RPMI7951 (cell line): ENCODE results near the gene ADAM8. TPM values are rescaled to one million over a fixed set of nuclear protein-coding genes. Genes with fewer than 3 reads are reported as not detected.
"Not testable (repeated sequence)": the region's sequence is repeated elsewhere in the genome, so short reads cannot be mapped to it uniquely, and the experiment has no call there.

Source experiments
- DNase-seq: peaks from one replicate; pipeline ENCODE4 v3.0.0-alpha.2; 2012; ENCODE audit warnings: low read depth
- total RNA-seq: library from RNA; depleted of rRNA; stranded (reverse); fragments of >200 nt; shearing (Covaris generic); gene quantifications from 2 replicates; pipeline ENCODE4 v1.2.3, GENCODE V29; 2014

The ADAM8 gene
- total RNA-seq, 1 experiment from 2014 or later: 3.8 TPM

DNA sequence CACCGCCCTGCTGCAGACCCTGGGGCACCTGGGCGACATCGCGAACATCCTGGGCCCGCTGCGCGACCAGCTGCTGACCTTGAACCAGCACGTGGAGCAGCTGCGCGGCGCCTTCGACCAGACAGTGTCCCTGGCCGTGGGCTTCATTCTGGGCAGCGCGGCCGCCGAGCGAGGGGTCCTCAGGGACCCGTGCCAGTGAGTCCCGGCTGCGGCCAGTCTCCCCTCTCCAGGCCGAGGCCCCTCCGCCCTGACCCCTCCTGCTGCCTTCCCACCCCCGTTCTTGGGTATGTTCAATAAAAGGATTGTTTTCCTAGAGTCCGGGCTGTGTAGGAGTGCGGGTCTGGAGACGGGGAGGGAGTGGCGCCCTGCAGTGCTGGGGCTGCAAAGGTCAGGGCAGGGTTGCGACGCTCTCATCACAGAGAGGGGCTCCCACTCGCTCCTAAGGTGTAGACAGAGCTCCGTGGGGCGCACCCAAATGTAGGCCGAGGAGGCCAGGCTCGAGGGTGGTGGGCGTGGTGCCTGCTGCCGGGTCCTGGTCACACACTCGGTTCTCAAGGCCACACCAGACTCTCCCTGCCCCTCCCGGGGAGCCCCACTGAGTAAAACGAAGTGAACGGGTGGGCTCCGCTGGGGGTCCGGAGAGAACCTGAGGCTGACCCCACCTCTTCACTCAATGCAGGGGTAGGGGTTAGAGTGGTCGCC lies 45.3 kb downstream of the ADAM8 start:
- no peak for DNase-seq

DNA sequence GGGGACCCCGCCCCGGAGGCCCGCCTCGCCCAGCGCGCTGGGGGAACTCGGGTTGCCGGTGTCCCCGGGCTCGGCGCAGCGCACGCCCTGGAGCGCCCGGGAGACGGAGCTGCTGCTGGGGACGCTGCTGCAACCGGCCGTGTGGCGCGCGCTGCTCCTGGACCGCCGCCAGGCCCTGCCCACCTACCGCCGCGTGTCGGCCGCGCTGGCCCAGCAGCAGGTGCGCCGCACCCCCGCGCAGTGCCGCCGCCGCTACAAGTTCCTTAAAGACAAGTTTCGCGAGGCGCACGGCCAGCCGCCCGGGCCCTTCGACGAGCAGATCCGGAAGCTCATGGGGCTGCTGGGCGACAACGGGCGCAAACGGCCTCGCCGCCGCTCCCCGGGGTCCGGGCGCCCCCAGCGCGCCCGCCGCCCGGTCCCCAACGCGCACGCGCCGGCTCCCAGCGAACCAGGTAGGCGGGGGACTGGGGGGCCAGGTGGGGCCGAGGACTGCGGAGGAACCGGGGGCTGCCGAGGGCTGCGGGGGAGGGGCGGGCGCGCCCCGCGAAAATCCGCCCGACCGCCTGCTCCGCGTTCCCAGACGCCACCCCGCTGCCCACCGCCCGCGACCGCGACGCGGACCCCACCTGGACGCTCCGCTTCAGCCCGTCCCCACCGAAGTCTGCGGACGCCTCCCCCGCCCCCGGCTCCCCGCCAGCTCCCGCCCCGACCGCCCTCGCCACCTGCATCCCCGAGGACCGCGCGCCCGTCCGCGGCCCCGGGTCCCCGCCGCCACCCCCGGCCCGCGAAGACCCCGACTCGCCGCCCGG lies 46.1 kb downstream of the ADAM8 start:
- DNase-seq: no peak

DNA sequence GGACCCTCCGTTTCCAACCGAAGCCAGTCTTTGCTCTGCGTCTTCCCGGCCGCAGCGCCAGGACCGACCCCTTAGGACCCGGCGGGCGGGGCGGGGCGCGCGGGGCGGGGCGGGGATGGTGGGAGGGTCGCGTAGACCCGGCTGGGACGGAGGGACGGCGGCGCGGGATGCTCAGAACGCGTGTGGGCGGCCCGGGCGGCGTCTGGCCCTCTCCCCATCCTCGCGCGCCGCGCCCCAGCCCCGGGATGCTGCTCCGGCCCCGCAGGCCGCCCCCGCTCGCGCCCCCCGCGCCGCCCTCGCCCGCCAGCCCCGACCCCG lies 46.7 kb downstream of the ADAM8 start, which contains the start of gene UTF1:
UTF1 (plus strand) TSS at position 174 of the 318 bp plus-strand sequence; CDS start at position 246, 72 bp downstream.
- DNase-seq: no peak

DNA sequence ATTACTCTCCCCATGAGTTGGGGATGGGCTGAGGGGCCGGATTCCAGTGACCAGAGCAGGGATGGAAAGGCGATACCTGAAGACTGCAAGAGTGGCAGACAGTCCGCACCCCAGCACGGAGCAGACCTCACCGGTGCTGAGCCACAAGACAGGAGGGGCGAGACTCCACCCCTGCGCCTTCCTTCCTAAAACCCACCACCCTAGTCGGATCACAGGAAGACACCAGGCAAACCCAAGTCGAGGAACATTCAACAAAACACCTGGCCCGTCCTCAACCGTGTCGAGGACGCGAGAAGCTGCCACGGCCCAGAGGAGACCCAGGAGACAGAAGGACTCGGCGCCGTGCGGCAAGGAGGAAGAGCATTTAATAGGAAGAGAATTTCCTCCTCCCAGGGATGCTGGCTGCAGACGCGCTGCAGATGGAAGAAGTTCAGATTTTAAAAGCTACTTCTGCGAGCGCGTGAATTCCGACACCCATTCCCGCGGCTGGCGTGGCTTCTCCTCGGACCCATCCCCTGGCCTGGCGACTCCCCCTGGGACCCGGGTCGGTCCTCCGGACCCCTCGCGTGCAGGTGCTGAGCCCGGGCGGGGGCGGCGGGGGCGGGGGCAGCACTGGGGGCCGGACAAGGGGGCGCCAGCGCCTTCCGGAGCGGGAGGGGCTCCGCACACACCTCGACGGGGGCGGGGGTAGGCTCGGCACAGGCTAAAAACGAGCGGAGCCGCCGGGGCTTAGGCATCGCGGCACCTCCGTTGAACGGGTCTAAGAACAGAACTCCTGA lies 47.2 kb downstream of the ADAM8 start:
- no peak for DNase-seq

DNA sequence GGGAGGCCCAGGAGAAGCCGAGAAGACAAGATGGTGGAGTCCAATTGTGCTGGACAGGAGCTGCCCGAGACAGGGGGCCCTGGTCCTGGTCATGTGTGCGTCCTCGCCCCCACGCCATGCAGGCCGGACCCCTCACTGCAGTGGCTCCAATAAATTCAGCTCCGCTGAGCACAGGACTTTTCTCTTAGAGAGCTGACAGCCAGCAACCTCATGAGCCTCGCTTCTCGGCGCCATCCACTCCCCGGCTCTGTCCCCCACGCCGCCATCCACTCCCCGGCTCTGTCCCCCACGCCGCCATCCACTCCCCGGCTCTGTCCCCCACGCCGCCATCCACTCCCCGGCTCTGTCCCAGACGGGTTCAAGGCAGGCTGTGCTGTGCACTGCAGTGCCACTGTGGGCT lies 49.4 kb downstream of the ADAM8 start:
- DNase-seq: no peak

DNA sequence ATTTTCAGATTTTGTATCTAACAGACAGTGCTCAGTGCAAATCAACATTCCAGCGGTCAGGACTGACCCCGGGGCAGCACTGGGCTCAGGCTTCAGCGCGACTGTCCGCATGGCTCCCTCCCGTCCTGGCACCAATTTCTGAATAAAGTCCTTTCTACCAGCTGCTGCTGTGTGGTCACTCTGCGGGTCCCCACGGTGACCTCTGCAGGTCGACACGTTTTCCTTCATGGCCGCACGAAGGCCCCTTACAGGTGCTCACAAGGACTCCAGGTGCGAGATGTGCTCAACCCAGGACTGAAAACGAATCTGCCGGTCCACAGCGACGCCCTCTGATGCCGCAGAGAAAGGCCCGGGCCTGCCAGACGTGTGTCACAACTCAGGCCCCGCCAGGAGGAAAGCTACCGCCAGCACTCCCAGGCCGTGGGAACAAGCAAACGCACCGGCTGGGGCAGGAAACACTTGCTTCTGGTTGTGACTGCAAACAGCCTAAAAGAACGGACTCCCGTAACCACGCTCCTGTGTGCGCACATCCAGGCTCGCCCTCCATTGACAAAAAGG lies 50.3 kb downstream of the ADAM8 start:
- peak; percentile 13 for DNase-seq

DNA sequence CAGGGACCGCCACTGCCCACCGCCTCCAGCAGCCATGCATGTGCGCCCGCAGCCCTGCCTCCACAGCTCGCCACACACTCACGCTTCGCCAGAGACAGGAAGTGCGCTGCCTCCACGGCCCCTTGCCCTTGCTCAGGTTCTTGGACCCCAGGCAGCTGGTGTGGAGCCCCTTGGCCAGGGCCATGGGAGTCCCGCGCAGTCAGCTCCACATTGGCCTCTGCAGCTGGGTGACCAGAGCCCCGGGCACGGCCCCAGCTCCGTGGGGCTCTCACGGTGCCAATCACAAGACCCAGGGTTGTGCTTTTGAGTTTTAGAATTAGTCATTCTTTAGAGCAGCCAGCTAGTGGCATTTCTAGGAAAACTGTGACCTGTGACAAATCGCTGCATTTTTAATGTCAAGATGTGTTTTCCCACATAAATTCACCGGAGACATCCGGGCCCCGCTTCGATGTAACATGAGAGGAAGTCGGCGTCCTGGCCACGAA lies 50.9 kb downstream of the ADAM8 start:
- peak; percentile 29 for DNase-seq

DNA sequence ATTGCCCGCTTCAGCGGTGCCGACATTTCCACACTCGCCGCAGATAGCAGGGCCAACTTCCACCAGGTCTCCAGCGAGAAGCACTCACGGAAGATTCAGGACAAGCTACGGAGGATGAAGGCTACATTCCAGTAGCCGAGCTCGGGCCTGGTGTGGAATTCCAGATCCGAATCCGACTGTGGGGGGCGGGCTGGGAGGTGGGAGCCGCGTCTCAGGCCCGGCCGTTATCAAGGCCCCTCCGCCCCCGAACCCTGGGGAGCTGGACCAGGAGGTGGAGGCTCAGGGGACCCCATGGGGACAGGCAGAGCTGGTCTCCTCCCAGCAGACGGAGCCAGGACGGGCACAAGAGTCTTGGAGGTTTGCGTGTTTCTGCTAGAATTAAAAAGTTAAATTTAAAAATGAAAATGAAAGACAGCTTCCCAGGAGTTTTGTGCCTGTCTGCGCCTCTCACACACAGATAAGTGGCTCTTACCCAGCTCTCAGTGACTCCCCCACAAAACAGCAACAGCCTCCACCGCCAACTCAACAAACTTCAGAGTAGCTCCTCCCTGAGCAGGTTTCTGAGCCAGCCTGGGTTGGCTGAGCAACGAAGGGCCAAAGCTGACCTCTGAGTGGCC lies 51.8 kb downstream of the ADAM8 start:
- DNase-seq: no peak

DNA sequence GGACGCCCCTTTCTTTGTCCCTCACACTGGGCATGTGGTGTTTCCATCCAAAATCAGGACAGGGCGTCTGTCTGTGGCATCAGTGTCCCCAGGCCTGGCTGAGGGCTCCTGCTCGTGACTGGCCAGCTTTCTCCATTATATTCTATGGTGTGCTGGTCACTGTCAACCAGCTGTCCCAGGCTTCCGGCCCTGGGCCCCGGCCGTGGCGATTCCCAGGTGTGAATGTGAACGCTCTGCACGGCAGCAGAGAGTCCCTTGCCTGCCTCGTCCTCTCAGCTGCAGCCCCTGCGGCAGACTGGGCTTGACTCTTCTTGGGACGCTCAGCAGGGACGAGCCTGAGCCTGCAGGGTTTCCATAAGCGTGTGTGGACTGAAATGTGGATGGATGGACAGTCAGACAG lies 52.6 kb downstream of the ADAM8 start:
- DNase-seq: no peak

DNA sequence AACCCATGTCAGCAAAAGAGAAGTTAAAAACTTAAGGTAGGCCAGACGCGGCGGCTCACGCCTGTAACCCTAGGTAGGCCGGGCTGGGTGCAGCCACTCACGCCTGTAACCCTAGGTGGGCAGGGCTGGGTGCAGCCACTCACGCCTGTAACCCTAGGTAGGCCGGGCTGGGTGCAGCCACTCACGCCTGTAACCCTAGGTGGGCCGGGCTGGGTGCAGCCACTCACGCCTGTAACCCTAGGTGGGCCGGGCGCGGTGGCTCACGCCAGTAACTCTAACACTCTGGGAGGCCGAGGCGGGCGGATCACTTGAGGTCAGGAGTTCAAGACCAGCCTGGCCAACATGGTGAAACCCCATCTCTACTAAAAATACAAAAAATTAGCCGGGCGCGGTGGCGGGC lies 54.9 kb downstream of the ADAM8 start:
- not testable (repeated sequence) for DNase-seq

DNA sequence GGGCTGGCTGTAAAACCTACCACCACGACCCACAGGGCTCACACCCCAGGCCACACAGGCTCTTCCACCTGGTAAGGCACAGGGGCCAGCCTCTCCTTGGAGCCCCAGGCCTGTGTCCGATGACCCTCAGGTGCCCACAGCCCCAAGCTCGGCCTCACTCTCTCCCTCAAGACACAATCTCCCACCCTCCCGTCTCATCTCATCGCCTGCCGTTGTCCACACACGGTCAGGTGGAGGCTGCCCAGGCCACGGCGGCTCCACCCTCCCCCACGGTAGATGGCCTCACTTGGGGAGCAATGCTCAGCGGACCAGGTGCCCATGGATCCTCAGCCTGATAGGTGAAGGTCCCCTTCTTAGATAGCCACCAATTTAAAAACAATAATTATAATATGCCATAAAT lies 55.3 kb downstream of the ADAM8 start:
- no peak for DNase-seq

DNA sequence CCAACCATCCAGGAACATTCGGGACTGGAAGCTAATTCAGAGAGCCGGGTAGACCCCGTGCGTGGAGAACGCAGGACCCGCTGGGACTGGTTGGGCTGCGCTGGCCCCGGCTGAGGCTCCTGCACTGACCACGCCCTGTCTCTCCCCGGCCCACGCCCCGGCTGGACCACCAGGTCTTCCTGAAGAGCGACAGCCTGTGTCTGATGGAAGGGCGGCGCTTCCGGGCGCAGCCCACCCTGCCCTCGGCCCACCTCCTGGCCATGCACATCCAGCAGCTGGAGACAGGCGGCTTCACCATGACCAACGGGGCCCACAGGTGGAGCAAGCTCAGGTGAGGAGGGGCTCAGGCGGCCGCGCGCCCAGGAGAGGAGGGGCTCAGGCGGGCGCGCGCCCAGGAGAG lies 56.9 kb downstream of the ADAM8 start:
- no peak for DNase-seq

DNA sequence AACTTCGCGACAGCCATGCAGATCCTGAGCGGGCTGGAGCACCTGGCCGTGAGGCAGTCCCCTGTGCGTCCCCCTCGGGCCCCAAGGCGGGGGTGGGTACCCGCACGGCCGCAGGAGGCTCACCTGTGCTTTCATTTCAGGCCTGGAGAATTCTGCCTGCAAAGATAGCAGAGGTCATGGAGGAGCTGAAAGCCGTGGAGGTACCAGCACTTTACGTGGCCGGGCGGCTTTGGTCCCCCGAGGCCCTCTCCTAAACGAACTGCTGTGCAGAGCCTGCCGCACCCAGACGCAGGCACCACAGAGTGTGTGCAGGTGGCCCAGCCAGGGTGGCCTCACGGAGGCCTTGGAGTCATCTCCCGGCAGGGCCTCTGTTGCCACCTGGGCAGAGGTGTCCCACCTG lies 57.8 kb downstream of the ADAM8 start:
- no peak for DNase-seq

DNA sequence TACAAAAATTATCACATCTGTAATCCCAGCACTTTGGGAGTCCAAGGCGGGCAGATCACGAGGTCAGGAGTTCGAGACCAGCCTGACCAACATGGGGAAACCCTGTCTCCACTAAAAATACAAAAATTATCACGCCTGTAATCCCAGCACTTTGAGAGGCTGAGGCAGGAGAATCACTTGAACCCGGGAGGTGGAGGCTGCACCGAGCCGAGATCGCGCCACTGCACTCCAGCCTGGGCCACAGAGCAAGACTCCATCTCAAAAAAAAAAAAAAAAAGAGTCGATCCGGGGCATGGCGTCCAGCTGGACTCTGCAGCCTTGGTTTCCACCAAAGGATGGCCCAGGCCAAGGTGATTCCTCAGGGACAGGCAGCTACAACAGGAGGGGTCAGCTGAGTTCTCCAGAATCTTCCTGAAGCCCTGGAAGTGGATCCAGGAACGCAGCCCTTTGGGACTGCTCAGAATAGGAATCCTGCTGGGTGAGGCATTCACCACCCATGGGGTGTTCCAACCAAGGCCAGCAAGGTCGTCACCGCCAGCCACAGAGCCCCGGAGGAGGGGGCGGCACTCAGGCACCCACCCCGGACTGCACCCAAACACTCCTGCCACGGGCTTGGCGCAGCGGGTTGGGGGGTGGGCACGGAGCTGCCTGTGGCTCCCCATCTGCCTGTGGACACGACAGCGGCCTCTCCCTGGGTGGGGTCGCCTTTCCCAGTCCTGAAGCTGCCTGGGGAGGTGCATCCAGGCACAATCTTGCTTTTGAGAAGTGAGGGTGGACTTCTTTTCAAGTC lies 58.7 kb downstream of the ADAM8 start:
- no peak for DNase-seq

DNA sequence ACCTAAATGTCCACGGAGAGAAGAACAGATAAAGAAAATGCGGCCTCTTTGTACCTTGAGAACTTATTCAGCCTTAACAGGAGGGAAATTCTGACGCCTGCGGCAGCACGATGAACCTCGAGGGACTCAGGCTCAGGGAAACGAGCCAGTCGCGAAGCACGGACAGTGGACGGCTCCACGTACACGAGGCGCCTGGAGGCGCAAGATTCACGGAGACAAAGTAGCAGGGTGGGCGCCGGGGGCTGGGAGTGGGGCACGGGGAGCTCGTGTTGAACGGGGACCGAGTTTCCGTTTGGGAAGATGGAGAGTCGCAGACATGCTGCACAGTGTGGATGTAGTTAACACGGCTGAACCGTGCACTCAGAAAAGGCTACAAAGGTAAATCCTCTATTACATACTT lies 59.9 kb downstream of the ADAM8 start:
- no peak for DNase-seq

DNA sequence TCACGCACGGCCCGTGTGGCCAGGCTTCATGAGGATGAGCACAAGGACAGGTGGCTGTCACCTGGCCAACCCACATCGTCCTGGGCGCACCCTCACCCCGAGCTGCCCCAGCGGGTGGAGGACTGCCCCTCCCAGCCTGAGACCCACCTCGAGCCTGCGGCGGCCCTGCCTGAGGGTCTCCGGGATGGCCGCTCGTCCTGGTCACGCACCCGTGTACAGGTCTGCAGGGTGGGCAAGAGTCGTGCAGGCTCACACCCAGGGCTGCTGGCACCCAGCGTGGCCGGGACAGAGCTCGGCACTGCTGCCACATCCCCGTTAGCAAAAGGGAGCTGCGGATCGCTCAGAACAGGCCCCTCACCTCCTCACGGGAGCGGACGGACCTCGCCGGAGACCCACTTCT lies 61.1 kb downstream of the ADAM8 start:
- DNase-seq: no peak

DNA sequence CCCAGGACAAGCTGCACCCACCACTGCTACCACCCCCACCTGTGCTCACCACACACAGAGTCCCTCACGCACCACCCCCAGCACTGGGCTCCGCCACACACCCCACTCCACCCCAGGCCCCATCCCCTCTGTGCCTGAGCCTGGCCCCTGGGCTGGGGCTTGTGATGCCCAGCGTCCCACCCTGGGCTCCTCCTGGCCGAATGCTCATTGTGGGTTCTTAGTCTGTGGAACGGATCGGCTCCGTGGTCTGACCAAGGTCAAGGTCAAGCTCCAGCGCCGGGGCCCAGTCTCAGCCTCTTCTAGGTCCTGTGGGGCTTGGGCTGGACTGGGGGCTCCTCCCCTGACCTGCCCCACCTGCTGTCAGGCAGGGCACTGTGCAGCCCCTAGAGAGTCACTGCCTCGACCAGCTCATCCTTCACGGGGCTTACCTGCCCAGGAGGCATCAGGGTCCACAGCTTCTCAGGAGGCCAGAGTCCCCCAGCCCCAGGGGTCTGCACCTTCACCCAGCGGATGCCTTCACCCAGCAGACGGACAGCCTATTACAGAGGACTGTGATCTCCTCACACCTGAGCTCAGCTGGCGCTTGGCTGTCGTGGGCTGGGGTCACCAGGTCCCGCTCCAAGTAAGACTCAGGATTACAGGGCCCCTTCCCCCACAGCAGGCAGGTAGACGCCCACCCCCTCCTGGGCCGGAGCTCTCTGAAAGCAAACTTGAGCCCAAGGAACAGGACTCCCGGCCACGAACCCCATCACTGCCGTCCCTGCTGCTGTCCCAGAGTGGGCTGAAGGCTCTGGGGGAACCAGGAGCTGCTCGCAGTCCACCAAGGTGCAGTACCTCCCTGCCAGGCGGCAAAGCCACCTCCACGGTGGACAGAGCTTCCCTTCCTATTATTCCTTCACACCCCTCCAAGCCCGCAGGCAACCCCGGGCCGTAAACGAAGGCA lies 61.9 kb downstream of the ADAM8 start:
- no peak for DNase-seq

DNA sequence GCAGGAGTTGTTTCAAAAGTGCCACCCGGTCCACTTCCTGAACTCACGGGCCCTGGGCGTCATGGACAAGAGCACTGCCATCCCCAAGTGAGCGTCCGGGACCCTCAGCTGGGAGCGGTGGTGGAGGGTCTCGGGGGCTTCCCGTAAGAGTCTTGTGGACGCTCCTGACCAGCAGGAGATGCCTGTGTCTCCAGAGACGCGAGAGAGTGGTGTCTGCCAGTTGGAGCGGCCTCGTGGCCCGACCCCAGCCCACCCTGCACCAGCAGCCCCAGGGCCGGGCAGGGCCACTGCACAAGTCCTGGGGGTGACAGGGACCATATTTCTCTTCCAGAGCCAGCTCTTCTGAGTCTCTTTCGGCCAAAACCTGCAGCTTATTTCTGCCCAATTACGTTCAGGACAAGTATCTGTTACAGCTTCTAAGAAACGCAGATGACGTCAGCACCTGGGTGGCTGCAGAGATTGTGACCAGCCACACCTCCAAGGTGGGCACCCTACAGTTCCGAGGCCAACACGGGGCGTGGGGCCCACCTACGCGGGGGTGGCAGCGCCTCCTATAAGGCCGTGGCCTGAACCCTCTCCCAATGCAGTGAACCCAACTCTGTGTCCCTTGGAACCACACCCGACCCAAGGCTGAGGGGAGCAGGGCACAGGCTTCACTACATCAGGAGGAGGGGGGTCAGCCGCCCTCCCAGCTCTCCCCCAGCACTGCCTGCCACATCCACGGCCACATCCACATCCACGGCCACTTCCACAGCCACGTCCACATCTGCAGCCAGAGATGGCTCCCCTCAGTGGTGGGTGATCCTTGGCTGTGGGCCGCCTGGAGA lies 62.8 kb downstream of the ADAM8 start:
- no peak for DNase-seq
